ENCODE measurements around the gene PHF12.
A peak's percentile ranks its signal among the peaks of the same experiment; 100 is the strongest.

GRCh38 chr17:28912281-28912937 lies 38.9 kb downstream of the PHF12 start:
- TF ChIP-seq CTCF (IDR thresholded peaks at IDR 0.05; ENCODE audit: borderline replicate concordance, extremely low read depth, low read length, poor library complexity, severe bottlenecking) = peak; percentile 50
- no peak for TF ChIP-seq EZH2 (IDR thresholded peaks at IDR 0.05; ENCODE audit: borderline replicate concordance, low read depth, low read length, severe bottlenecking)

All from DND-41 (cell line).